C4-2B (cell line): Measurements from ENCODE around the gene SLC2A9.
"Not testable (repeated sequence)": the region's sequence is repeated elsewhere in the genome, so short reads cannot be mapped to it uniquely, and the experiment has no call there.

ENCODE experiments used
- H3K27ac ChIP-seq: fragments of 450-650 bp; 2 replicates; pipeline ENCODE4 v1.5.1; 2017
- ZFX ChIP-seq: fragments of 450-650 bp; IDR thresholded peaks from 2 replicates; pipeline ENCODE4 v1.6.1; 2017
- TF ChIP-seq, protein P1 (sequence below): fragments of 450-650 bp; conservative IDR thresholded peaks from 2 replicates; pipeline ENCODE4 v1.5.1; 2017; ENCODE audit warnings: mild to moderate bottlenecking

SLC2A9 gene

DNA sequence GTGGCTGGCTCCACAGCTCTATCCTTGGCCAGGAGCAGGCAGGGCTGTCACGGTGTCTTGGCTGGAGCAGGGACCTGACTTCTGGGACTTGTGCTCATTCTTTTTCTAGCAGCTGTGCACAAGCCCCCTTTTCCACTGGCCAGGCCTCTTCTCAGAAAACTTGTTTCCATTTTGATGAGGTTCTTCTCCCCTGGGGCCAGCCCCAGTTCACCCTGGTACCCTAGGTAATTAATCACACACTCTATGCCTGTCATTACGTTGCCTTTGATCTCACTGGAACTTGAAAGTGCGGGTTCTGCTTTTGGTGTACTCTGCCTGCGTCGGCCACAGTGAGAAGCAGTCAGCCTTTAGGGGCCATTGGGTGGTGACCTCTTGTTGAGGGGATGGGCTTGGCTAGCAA lies 213.2 kb downstream of the SLC2A9 start:
- TF ChIP-seq, protein P1, sequence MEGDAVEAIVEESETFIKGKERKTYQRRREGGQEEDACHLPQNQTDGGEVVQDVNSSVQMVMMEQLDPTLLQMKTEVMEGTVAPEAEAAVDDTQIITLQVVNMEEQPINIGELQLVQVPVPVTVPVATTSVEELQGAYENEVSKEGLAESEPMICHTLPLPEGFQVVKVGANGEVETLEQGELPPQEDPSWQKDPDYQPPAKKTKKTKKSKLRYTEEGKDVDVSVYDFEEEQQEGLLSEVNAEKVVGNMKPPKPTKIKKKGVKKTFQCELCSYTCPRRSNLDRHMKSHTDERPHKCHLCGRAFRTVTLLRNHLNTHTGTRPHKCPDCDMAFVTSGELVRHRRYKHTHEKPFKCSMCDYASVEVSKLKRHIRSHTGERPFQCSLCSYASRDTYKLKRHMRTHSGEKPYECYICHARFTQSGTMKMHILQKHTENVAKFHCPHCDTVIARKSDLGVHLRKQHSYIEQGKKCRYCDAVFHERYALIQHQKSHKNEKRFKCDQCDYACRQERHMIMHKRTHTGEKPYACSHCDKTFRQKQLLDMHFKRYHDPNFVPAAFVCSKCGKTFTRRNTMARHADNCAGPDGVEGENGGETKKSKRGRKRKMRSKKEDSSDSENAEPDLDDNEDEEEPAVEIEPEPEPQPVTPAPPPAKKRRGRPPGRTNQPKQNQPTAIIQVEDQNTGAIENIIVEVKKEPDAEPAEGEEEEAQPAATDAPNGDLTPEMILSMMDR: no peak
- TF ChIP-seq ZFX: no peak

DNA sequence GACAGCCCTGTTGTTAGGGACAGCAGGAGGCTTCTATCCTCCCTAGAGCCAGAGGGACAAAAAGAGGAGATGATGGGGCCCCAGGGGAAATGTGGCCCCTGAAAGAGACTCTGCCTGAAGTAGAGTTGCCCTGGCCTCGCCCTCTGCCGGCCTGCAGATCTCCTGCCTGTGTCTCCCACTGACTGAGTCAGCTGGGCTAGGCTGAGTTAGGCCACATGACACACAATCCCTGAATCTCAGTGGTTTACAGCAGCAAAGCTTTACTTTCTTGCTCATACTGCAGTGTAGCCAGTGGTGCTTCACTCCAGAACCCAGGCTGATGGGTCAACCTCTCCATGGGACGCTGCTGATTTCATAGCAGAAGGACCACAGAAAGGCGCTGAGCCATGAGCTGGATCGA lies 216.4 kb downstream of the SLC2A9 start:
- H3K27ac ChIP-seq: no peak overlapping the region
- no peak for TF ChIP-seq ZFX
- TF ChIP-seq, protein P1: no peak

More for the DNA sequence above, 213.2 kb downstream of the SLC2A9 start:
- H3K27ac ChIP-seq: no peak overlapping the region

DNA sequence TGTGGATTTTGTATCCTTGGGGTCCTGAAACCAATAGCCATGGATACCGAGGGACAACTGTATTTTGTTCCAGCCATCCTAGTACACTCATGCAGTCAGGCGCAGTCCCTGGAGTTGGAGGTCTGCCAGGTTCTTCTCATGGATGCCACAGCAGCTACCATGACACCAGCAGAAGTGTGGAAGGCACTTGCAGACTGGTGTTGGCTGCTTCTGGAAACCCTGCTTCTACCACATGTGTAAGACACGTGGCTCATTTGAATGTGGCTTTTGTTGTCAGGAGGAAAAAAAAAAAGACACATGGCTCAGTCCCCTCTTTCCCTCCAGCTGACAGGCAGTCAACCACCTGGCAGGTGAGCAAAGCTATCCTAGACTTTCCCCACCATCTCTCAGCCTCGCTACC lies 220.4 kb downstream of the SLC2A9 start:
- H3K27ac ChIP-seq: no peak overlapping the region
- TF ChIP-seq ZFX: no peak
- TF ChIP-seq, protein P1: no peak

DNA sequence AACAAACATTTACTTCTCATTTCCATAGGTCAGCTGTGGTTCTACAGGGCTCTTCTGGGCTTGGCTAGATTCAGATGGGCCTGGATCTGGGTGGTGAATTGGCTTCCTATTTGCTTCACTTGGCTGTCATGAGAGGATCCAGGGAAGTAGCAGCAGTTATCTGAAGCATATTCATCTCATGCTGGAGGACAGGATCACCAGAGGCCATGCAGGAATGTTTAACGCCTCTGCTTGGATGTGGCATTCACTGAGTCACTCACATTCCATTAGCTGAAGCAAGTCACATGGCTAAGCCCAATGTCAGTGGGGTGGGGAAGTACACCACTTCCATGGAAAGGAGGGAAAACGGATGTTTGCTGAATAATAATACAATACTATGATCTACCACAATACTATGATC lies 224.7 kb downstream of the SLC2A9 start:
- not testable (repeated sequence) for H3K27ac ChIP-seq

DNA sequence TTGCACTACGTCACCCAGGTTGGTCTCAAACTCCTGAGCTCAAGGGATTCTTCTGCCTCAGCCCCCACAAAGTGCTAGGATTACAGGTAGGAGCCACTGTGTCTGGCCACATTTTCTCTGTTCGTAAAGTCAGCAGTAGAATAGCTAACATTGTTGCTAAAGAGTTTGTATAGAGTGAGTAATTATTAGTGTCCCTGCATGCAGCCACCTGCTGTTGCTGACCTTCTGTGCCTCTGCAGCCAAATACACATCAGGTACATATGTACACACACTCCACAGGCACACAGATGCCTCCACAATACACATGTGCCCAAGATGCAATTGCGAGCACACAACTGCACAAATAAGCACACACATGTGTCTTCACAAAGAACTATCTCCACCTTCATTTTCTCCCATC lies 228.9 kb downstream of the SLC2A9 start:
- no peak overlapping the region for H3K27ac ChIP-seq

DNA sequence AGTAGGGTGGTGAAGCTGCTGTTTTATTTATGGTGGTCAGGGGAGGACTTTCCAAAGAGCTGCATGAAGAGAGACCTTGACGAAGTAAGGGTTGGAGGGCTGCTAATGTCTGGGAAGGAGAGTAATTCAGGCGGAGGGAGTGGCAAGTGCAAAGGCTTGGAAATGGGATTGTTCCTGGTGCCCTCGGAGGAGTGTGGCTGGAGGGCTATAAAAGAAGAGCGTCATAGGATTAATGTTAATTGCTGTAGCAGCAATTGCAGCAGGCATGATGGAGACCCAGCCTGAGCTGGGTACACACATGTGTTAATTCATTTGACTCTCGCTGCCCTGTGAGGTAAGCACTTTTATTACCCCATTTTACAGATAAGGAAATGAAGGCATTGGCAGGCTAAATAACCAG lies 235.4 kb downstream of the SLC2A9 start:
- not testable (repeated sequence) for H3K27ac ChIP-seq

More for the DNA sequence above, 228.9 kb downstream of the SLC2A9 start:
- no peak for TF ChIP-seq ZFX
- TF ChIP-seq, protein P1: no peak

DNA sequence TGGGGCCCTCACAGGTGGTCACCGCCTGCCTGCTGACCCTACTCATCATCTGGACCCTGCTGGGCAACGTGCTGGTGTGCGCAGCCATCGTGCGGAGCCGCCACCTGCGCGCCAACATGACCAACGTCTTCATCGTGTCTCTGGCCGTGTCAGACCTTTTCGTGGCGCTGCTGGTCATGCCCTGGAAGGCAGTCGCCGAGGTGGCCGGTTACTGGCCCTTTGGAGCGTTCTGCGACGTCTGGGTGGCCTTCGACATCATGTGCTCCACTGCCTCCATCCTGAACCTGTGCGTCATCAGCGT lies 239.2 kb downstream of the SLC2A9 start:
- no peak for TF ChIP-seq ZFX
- TF ChIP-seq, protein P1: no peak
- no peak overlapping the region for H3K27ac ChIP-seq

DNA sequence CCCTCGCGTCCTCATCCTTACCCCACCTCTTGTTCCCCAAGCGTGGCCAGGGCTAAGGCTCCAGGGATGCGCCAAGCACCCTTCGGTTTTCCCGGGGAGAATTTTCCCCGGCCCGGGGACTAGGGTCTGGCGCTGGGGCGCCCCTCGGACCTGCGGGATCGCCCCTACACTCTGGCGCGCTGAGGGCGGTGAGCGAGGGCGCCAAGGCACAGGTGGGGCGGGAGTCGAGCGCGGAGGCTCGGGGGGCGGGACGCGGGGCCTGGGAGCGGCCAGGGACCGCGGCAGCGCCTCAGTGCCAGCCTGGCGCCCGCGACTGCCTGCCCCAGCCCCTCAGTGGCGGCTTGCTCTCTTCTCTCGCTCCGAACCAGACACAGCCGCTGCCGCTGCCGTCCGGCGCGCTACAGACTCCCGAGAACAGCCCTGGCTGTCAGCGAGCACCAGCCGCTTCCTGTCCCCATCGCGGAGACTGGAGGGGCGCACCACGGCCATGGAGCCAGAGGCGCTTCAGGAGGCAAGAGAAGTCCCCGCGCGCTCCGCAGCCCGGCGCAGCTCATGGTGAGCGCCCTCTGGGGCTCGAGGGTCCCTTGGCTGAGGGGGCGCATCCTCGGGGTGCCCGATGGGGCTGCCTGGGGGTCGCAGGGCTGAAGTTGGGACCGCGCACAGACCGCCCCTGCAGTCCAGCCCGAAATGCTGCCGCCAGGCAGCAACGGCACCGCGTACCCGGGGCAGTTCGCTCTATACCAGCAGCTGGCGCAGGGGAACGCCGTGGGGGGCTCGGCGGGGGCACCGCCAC lies 239.8 kb downstream of the SLC2A9 start, which contains the start of gene DRD5:
Gene DRD5, plus strand, starts transcription at position 292 of the 793 bp plus-strand sequence. Its CDS starts 396 bp downstream, at position 688.
- TF ChIP-seq ZFX: no peak
- TF ChIP-seq, protein P1: no peak
- no peak within 1 kb of the TSS for H3K27ac ChIP-seq
